ENCODE results near the gene ARL8A.

The ARL8A gene

GRCh38 chr1:202086579-202087350, 57.8 kb downstream of the ARL8A start:
- in situ Hi-C loops (cut with MboI; ENCODE audit: low sequenced_read_pairs) = no loop called here

- in situ Hi-C loops (cut with MboI; ENCODE audit: low sequenced_read_pairs) = no loop called here
Measured at GRCh38 chr1:202085682-202086373, 58.7 kb downstream of the ARL8A start.

GRCh38 chr1:202084791-202085681, 59.5 kb downstream of the ARL8A start:
- in situ Hi-C loops (cut with MboI; ENCODE audit: low sequenced_read_pairs) = no loop called here

Data from HL-60/S4 treated with retinoic acid at 250 ng/mL for 4 days and 3 days (cell line).